Lower lobe of right lung (tissue), 2 donors: Measurements from ENCODE around the gene PRSS53. TPM values are rescaled to one million over a fixed set of nuclear protein-coding genes. Genes with fewer than 3 reads are reported as not detected.

Experiments
- ATAC-seq, 2 donors: fragments of 200-7000 bp; cut with Tn5 transposase; one replicate each; pipeline ENCODE4 v1.9.1; 2020 to 2022; ENCODE audit warnings: mild to moderate bottlenecking in 2 of 2, moderate library complexity in 2 of 2
- DNase-seq: peaks from one replicate; pipeline ENCODE4 v3.0.0-alpha.2; 2020
- H3K27ac ChIP-seq: fragments of 200-600 bp; one replicate; pipeline ENCODE4 v1.8.0; 2022
- H3K27me3 ChIP-seq: fragments of 200-600 bp; one replicate; pipeline ENCODE4 v1.8.0; 2022; ENCODE audit warnings: low read depth
- H3K36me3 ChIP-seq: fragments of 200-600 bp; one replicate; pipeline ENCODE4 v1.8.0; 2022; ENCODE audit warnings: mild to moderate bottlenecking
- H3K4me1 ChIP-seq: fragments of 200-600 bp; one replicate; pipeline ENCODE4 v1.8.0; 2022
- H3K4me3 ChIP-seq: fragments of 200-600 bp; one replicate; pipeline ENCODE4 v1.8.0; 2022; ENCODE audit warnings: mild to moderate bottlenecking
- H3K9me3 ChIP-seq: fragments of 200-600 bp; one replicate; pipeline ENCODE4 v1.8.0; 2022
- intact Hi-C: fragments of 100-400 bp; cut with DNase I; formaldehyde crosslinking; loops from one replicate; pipeline ENCODE4 v1.11.0; 2022
- total RNA-seq: library from RNA; stranded (reverse); fragmentation: NEBNext Ultra II Directional; extraction: Animal tissue kit (Norgen Biotek cat#: 25700); gene quantifications from one replicate; pipeline ENCODE4 v1.2.1, GENCODE V29; 2021
- TF ChIP-seq, protein P1 (sequence below): fragments of 200-600 bp; IDR thresholded peaks from one replicate; pipeline ENCODE4 v1.8.0; 2022; ENCODE audit warnings: antibody characterized with exemption, mild to moderate bottlenecking
- donor health status: DM: no; HTN: yes; CAD: no; lungs with severe emphysema.

Gene PRSS53
- total RNA-seq, 1 donor from 2014 or later = 2.4 TPM

- ATAC-seq (no peak), DNase-seq (no peak)
- H3K27me3 ChIP-seq = no peaks in the 10 kb centered on the region
- TF ChIP-seq, protein P1, sequence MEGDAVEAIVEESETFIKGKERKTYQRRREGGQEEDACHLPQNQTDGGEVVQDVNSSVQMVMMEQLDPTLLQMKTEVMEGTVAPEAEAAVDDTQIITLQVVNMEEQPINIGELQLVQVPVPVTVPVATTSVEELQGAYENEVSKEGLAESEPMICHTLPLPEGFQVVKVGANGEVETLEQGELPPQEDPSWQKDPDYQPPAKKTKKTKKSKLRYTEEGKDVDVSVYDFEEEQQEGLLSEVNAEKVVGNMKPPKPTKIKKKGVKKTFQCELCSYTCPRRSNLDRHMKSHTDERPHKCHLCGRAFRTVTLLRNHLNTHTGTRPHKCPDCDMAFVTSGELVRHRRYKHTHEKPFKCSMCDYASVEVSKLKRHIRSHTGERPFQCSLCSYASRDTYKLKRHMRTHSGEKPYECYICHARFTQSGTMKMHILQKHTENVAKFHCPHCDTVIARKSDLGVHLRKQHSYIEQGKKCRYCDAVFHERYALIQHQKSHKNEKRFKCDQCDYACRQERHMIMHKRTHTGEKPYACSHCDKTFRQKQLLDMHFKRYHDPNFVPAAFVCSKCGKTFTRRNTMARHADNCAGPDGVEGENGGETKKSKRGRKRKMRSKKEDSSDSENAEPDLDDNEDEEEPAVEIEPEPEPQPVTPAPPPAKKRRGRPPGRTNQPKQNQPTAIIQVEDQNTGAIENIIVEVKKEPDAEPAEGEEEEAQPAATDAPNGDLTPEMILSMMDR = no peak
- H3K36me3 ChIP-seq = peaks cover 77% of the 10 kb centered on the region
- H3K27ac ChIP-seq = peak overlapping the region; percentile 96
- no peaks in the 10 kb centered on the region for H3K9me3 ChIP-seq
- no peak overlapping the region for H3K4me3 ChIP-seq
- H3K4me1 ChIP-seq = peaks cover 46% of the 10 kb centered on the region
- intact Hi-C loops = no loop called here
Observed at GRCh38 chr16:31125844-31126243, 37.1 kb upstream of the PRSS53 start.

DNA sequence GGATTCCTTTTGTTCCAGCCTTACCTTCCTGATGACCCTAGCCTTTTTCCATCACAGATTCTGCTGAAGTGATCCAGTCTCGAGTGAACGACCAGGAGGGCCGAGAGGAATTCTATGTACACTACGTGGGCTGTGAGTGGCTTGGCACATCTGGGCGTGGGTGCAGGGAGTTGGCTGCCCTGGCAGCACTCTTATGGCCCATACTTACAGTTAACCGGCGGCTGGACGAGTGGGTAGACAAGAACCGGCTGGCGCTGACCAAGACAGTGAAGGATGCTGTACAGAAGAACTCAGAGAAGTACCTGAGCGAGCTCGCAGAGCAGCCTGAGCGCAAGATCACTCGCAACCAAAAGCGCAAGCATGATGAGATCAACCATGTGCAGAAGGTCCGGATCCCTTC, 31.4 kb upstream of the PRSS53 start:
- Histone ChIP-seq H3K4me1 (peaks cover 23% of the 10 kb centered on the region), H3K4me3 (no peak overlapping the region), H3K9me3 (no peaks in the 10 kb centered on the region), H3K27ac (peak overlapping the region; percentile 96), H3K27me3 (no peaks in the 10 kb centered on the region), H3K36me3 (peaks cover 56% of the 10 kb centered on the region)
- TF ChIP-seq, protein P1 = no peak
- DNase-seq (no peak), ATAC-seq (no peak)
- intact Hi-C loops = no loop called here

- DNase-seq = no peak
- Histone ChIP-seq H3K27me3 (no peaks in the 10 kb centered on the region), H3K4me1 (peaks cover 36% of the 10 kb centered on the region), H3K27ac (peak overlapping the region; percentile 96), H3K9me3 (no peaks in the 10 kb centered on the region), H3K4me3 (peak overlapping the region; percentile 55), H3K36me3 (peaks cover 41% of the 10 kb centered on the region)
- ATAC-seq = peak; percentile 8 to 25
- TF ChIP-seq, protein P1 = no peak
- intact Hi-C loops = no loop called here
Observed at GRCh38 chr16:31118223-31119155, 29.7 kb upstream of the PRSS53 start.

GRCh38 chr16:31117384-31118222, 28.9 kb upstream of the PRSS53 start, which contains the start of gene KAT8:
KAT8 (plus strand) TSS chr16:31117664; CDS start chr16:31117682, 18 bp downstream.
- H3K36me3 ChIP-seq = peaks cover 36% of the 10 kb centered on the region
- peaks cover 43% of the 10 kb centered on the region for H3K4me1 ChIP-seq
- no peaks in the 10 kb centered on the region for H3K9me3 ChIP-seq
- no peaks in the 10 kb centered on the region for H3K27me3 ChIP-seq
- DNase-seq = peak; percentile 99
- peak within 1 kb of the TSS; percentile 55 for H3K4me3 ChIP-seq
- intact Hi-C loops = no loop called here
- peak; percentile 98 for ATAC-seq
- H3K27ac ChIP-seq = peak within 1 kb of the TSS; percentile 96
- TF ChIP-seq, protein P1 = no peak

- DNase-seq (no peak), ATAC-seq (no peak)
- Histone ChIP-seq H3K27ac (no peak overlapping the region), H3K36me3 (peaks cover 38% of the 10 kb centered on the region), H3K27me3 (no peaks in the 10 kb centered on the region), H3K4me1 (peaks cover 41% of the 10 kb centered on the region), H3K4me3 (no peak overlapping the region), H3K9me3 (no peaks in the 10 kb centered on the region)
- intact Hi-C loops = no loop called here
- TF ChIP-seq, protein P1 = no peak
Observed at GRCh38 chr16:31114468-31114867, 25.7 kb upstream of the PRSS53 start.
